ENCODE data around the gene HLA-DQB1. TPM values are rescaled to one million over a fixed set of nuclear protein-coding genes. Genes with fewer than 3 reads are reported as not detected.
A peak's percentile ranks its signal among the peaks of the same experiment; 100 is the strongest.
"Not testable (repeated sequence)": the region's sequence is repeated elsewhere in the genome, so short reads cannot be mapped to it uniquely, and the experiment has no call there.

The HLA-DQB1 gene
- total RNA-seq, 3 donors from 2014 or later (not counting 1 experiment from before 2014, with no cell fraction given): 24.8 to 97.3 (median 25.5) TPM

DNA sequence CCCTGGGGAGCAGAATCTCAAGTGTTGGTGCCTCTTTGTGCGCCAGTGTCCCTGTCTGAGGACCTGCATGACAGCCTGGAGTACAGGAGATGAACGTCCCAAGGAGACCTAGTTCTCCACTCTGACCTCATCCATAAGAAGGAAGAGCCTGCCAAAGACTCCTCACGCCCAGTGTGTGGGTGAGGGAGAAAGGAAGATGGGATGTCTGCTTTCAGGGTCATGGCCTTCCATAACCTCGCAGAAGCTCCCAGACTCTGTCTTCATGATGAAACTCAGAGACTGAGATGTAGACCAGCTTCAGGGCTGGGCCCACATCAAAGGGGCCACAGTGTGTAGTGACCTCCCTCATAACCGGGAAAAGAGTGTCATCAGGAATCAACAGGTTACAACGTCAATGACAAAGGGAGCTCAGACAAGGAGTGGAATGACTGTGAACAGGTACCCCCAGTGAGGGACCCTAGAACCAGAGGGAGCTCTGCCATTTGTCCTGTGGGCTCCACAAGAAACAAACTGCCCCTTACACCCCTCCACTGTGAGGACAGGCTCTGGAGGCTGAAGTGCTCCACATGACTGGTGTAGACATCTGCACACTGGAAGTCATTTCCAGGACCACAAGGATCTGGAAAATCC, 8.1 kb downstream of the HLA-DQB1 start:
- WGBS (ENCODE audit: insufficient coverage): 77% methylated on average over 5 of the region's 6 CpGs
- Histone ChIP-seq H3K4me1 (ENCODE audit: control insufficient read depth, insufficient read depth, low read length) (no peaks in the 10 kb centered on the region), H3K36me3 (ENCODE audit: control insufficient read depth, insufficient read depth, low read length) (no peaks in the 10 kb centered on the region), H3K27ac (ENCODE audit: low read length) (no peak overlapping the region), H3K27me3 (ENCODE audit: control insufficient read depth, insufficient read depth, low read length) (no peaks in the 10 kb centered on the region), H3K9me3 (ENCODE audit: control insufficient read depth, insufficient read depth, low read length) (no peaks in the 10 kb centered on the region), H3K4me3 (ENCODE audit: low read length) (no peak overlapping the region)
- no peak for DNase-seq
- intact Hi-C loops (cut with micrococcal nuclease): no loop called here
- peaks cover 10% of the 10 kb centered on the region for H3K36me3 Mint-ChIP-seq
- ATAC-seq: no peak
- TF ChIP-seq, protein P1, sequence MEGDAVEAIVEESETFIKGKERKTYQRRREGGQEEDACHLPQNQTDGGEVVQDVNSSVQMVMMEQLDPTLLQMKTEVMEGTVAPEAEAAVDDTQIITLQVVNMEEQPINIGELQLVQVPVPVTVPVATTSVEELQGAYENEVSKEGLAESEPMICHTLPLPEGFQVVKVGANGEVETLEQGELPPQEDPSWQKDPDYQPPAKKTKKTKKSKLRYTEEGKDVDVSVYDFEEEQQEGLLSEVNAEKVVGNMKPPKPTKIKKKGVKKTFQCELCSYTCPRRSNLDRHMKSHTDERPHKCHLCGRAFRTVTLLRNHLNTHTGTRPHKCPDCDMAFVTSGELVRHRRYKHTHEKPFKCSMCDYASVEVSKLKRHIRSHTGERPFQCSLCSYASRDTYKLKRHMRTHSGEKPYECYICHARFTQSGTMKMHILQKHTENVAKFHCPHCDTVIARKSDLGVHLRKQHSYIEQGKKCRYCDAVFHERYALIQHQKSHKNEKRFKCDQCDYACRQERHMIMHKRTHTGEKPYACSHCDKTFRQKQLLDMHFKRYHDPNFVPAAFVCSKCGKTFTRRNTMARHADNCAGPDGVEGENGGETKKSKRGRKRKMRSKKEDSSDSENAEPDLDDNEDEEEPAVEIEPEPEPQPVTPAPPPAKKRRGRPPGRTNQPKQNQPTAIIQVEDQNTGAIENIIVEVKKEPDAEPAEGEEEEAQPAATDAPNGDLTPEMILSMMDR (IDR thresholded peaks at IDR 0.05): no peak
- peaks cover 5 to 6% of the 10 kb centered on the region in 2 donors for H3K4me1 Mint-ChIP-seq
- H3K27me3 Mint-ChIP-seq (ENCODE audit: low read depth in 2 of 2): peaks cover 0 to 12% of the 10 kb centered on the region in 2 donors
- H3K4me3 Mint-ChIP-seq: no peak overlapping the region
- H3K27ac Mint-ChIP-seq: peak overlapping the region in 1 of 2 donors; percentile 13
- peaks cover 2 to 6% of the 10 kb centered on the region in 2 donors for H3K9me3 Mint-ChIP-seq

DNA sequence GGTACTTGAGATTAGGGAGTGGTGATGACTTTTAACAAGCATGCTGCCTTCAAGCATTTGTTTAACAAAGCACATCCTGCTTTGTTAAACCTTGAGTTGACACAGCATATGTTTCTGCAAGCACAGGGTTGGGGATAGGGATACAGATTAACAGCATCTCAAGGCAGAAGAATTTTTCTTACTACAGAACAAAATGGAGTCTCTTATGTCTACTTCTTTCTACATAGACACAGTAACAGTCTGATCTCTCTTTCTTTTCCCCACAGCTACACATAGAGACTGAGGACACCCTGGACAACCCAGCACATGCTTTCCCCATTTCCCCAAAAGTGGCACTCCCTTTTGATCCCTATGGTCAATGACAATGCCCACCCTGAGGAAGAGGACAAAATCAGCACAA, 8.6 kb downstream of the HLA-DQB1 start:
- H3K36me3 Mint-ChIP-seq; H3K9me3 Mint-ChIP-seq; H3K4me1 ChIP-seq (ENCODE audit: control insufficient read depth, insufficient read depth, low read length); H3K4me3 ChIP-seq (ENCODE audit: low read length); H3K27me3 Mint-ChIP-seq (ENCODE audit: low read depth in 2 of 2); H3K4me1 Mint-ChIP-seq; H3K4me3 Mint-ChIP-seq; H3K27me3 ChIP-seq (ENCODE audit: control insufficient read depth, insufficient read depth, low read length); H3K27ac ChIP-seq (ENCODE audit: low read length); H3K27ac Mint-ChIP-seq; ATAC-seq; DNase-seq; H3K9me3 ChIP-seq (ENCODE audit: control insufficient read depth, insufficient read depth, low read length); intact Hi-C loops (cut with micrococcal nuclease); H3K36me3 ChIP-seq (ENCODE audit: control insufficient read depth, insufficient read depth, low read length): not testable (repeated sequence)

DNA sequence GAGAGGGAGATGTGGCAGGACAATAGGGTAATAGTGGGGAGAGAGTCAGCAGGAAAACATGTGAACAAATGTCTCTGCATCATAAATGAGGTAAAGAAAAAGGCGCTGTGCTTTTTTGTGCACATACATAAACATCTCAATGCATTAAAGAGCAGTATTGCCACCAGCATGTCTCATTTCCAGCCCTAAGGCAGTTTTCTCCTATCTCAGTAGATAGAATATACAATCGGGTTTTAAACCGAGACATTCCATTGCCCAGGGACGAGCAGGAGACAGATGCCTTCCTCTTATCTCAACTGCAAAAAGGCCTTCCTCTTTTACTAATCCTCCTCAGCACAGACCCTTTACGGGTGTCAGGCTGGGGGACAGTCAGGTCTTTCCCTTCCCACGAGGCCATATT, 9.1 kb downstream of the HLA-DQB1 start:
- H3K4me1 Mint-ChIP-seq; DNase-seq; H3K27me3 ChIP-seq (ENCODE audit: control insufficient read depth, insufficient read depth, low read length); H3K27ac ChIP-seq (ENCODE audit: low read length); H3K9me3 Mint-ChIP-seq; H3K36me3 ChIP-seq (ENCODE audit: control insufficient read depth, insufficient read depth, low read length); H3K36me3 Mint-ChIP-seq; intact Hi-C loops (cut with micrococcal nuclease); H3K4me1 ChIP-seq (ENCODE audit: control insufficient read depth, insufficient read depth, low read length); H3K9me3 ChIP-seq (ENCODE audit: control insufficient read depth, insufficient read depth, low read length); H3K4me3 ChIP-seq (ENCODE audit: low read length); H3K27ac Mint-ChIP-seq; H3K4me3 Mint-ChIP-seq; ATAC-seq; H3K27me3 Mint-ChIP-seq (ENCODE audit: low read depth in 2 of 2): not testable (repeated sequence)
- WGBS (ENCODE audit: insufficient coverage): no CpG with 5 or more reads among the region's 6 CpGs

DNA sequence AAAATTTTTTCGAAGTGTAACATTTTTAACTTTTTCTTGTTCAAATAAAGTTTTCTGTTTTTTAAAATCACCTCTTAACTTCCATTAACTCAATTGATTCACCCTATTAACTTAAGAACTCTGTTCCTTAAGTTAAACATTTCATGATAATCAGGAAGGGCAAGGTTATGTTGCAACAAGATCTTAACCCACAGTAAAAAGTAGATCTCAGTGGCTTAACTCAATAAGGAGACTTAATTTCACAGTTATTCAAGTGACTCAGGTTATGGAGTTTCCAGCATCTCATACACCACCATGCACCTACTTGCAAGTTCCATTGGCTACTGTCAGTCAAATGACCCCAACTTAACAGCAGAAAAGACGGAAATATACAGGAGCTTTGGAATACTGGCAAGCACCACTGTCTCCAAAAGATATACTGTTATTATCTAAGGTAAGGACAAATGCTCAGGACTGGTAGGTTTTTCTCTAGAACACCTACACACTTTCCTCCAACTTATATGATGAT, 11.2 kb downstream of the HLA-DQB1 start:
- Histone ChIP-seq H3K4me1 (ENCODE audit: control insufficient read depth, insufficient read depth, low read length) (no peaks in the 10 kb centered on the region), H3K4me3 (ENCODE audit: low read length) (no peak overlapping the region), H3K36me3 (ENCODE audit: control insufficient read depth, insufficient read depth, low read length) (no peaks in the 10 kb centered on the region), H3K9me3 (ENCODE audit: control insufficient read depth, insufficient read depth, low read length) (no peaks in the 10 kb centered on the region), H3K27me3 (ENCODE audit: control insufficient read depth, insufficient read depth, low read length) (no peaks in the 10 kb centered on the region), H3K27ac (ENCODE audit: low read length) (no peak overlapping the region)
- H3K9me3 Mint-ChIP-seq: peaks cover 2 to 6% of the 10 kb centered on the region in 2 donors
- no peak overlapping the region for H3K27ac Mint-ChIP-seq
- intact Hi-C loops (cut with micrococcal nuclease): no loop called here
- H3K4me1 Mint-ChIP-seq: peaks cover 5 to 6% of the 10 kb centered on the region in 2 donors
- H3K36me3 Mint-ChIP-seq: peaks cover 10% of the 10 kb centered on the region
- ATAC-seq (no peak), DNase-seq (no peak)
- TF ChIP-seq, protein P1 (IDR thresholded peaks at IDR 0.05): no peak
- WGBS (ENCODE audit: insufficient coverage): 0% methylated on average over 1 of the region's 2 CpGs
- H3K4me3 Mint-ChIP-seq: no peak overlapping the region
- no peaks in the 10 kb centered on the region for H3K27me3 Mint-ChIP-seq (ENCODE audit: low read depth in 2 of 2)
